GM19023 (cell line): ENCODE results near the gene UQCC2.

Source experiments
- ATAC-seq: cut with Tn5 transposase; IDR thresholded peaks from one replicate; pipeline ENCODE4 v1.9.1; 2021; ENCODE audit warnings: mild to moderate bottlenecking, moderate library complexity; ENCODE audit not compliant: unreplicated experiment

Gene UQCC2

GRCh38 chr6:33708516-33709204 lies 2.8 kb downstream of the UQCC2 start:
- no peak for ATAC-seq

DNA sequence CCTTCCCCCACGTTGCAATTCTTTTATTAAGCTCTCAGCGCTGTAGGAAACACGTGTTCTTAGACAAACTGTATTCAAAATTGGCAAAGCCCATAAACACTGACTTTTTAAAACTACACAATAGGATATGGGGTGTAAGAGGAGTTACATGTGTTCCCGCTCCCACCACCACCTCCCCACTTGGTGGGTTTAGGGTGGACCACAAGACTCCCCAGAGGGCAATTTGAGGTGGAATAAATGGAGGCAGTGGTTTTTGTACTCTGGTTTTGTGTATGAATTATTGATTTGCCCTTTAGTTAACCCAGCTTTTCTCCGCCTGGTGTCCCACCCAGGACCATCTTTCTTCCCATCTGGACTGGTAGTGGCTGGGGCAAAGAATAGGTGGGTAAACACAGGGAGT lies 3.7 kb downstream of the UQCC2 start:
- no peak for ATAC-seq

DNA sequence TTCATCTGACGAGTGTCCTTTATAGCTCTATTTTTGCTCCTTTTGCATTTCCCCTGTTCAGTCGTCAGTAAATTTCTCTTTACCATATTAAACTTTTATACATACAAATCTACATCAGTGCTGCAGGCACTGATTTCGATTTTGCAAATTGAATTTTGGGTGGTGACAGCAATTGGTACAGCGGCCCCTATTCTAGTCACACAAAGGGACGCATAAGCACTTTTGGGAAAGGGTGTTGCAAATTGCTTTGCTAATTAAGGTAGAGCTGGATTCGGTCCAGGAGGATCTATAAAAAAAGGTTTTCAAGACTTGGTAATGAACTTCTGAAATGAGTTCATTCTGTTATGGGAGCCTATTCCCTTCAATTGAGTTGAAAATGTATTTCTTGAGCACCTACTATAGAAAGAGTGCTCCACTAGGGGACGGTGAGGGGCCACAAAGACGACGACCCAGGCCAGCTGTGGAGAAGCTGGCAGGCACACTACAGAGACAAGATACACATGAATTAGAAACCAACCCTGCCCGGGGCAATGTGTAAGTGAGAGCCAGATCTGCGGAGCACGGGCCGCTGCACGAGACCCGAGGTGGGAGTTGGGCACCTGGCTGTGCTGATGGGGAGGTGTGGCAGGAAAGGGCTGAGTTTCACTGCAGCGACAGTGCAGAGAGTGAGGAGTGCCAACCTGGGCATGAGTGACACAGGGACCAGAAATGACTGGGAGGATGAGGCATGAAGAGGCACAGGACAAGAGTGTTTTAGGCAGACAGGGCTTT lies 5.4 kb downstream of the UQCC2 start:
- no peak for ATAC-seq

DNA sequence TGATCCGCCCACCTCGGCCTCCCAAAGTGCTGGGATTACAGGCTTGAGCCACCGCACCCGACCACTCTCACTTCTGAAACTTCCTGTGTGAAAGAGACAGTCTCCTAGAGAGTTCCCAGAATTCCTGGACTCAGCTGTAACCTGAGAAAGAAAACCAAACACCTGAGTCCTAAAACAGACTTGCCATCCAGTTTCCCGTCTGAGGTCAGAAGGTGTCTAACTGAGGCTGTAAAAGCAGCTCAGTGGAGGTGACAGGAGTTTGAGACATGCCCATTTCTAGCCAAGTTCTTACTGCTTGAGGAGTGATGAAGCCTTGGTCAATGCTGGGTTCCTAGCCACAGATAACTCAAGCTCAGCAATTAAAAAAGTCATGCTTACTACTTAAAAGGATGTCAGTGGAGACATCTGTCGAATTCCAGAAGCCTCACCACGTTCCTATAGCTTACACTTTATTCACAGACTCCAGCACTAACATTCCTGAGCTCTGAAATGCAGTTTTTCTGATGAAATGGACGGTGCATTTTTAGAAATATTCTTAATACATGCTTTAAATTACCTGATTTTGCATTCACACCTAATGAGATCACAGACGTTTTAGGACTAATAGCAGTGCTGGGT lies 6.1 kb downstream of the UQCC2 start:
- ATAC-seq, result no peak

GRCh38 chr6:33704215-33705066 lies 7.1 kb downstream of the UQCC2 start:
- ATAC-seq, result no peak

DNA sequence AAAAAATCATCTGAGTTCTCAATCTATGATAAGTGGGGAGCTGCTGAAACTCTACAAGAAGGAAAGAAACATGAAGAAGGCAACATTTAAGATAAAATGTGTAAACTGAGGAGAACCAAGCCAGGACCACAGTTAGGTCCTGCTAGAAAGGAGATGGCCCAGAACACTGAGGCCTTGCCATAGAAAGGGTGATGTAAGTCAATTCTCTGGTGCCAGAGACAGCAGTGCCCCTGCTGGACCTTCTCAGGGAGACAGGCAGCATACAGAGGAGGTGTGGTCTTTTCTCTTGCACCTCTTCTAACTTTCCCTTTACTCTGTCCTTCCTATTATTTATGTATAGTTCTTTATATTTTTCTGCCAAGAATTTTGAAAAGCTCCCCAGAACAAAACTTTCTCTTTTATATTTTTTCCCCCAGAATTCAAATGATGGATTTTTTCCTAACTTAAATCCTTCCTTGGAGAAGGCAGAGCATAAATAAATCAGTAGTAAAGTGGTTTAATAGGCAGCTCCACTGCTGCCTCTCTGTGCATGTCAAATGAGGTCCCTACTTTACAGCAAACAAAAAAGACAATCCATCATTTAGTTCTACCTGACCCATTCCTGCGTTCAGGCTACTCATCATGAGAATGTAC lies 9.0 kb downstream of the UQCC2 start:
- no peak for ATAC-seq

DNA sequence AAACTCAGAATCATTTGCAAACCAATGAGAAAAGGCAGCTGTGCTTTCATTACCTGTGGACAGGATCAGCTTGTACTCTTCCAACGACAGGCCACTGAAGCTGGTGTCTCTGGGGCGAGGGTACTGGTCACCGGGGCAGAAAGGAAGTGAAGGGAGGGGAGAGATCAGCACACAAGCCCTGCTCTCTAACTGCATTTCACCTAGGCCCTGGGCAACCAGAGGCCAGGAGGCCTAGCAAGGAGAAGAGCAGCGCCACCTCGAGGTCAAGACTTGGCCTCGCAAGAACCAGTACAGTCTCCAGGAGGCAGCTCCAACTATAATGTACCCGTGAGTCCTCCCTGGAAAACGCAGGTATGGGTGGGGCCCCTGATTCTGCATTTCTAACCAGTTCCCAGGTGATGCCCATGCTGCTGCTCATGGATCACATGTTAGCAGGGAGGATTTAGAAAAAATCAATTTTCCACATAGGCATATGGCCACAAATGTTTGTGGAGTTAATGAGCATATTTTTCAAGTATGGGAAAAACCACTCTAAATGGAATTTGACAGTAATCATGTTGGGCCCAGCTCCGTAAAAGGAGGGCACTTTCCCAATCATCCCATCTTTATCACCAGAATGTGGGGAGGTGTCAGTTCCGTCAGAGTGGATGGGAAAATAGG lies 11.0 kb downstream of the UQCC2 start:
- peak; percentile 59 for ATAC-seq

- ATAC-seq, result no peak
Measured at GRCh38 chr6:33699739-33700138, 11.8 kb downstream of the UQCC2 start.

- ATAC-seq, result no peak
Measured at GRCh38 chr6:33699131-33699530, 12.4 kb downstream of the UQCC2 start.

GRCh38 chr6:33698494-33698893 lies 13.0 kb downstream of the UQCC2 start:
- no peak for ATAC-seq

DNA sequence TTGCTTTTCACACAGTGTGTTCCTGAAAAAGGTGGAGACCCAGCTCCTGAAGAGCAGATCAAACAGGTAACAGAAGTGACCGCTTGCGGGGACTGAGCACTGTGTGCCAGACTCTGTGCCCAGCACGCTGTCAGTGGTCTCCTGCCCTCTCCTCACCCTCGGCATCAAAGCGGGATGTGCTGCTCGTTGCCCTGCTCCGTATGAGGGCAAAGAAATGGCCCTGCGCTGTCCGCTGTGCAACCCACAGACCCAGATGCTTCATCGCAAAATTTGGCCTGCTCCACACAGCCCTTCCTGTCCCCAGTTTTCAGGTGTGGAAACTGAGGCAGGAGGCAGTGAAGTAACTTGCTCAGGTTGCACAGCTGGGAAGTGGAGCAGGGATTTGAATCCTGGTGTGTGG lies 13.7 kb downstream of the UQCC2 start:
- no peak for ATAC-seq

DNA sequence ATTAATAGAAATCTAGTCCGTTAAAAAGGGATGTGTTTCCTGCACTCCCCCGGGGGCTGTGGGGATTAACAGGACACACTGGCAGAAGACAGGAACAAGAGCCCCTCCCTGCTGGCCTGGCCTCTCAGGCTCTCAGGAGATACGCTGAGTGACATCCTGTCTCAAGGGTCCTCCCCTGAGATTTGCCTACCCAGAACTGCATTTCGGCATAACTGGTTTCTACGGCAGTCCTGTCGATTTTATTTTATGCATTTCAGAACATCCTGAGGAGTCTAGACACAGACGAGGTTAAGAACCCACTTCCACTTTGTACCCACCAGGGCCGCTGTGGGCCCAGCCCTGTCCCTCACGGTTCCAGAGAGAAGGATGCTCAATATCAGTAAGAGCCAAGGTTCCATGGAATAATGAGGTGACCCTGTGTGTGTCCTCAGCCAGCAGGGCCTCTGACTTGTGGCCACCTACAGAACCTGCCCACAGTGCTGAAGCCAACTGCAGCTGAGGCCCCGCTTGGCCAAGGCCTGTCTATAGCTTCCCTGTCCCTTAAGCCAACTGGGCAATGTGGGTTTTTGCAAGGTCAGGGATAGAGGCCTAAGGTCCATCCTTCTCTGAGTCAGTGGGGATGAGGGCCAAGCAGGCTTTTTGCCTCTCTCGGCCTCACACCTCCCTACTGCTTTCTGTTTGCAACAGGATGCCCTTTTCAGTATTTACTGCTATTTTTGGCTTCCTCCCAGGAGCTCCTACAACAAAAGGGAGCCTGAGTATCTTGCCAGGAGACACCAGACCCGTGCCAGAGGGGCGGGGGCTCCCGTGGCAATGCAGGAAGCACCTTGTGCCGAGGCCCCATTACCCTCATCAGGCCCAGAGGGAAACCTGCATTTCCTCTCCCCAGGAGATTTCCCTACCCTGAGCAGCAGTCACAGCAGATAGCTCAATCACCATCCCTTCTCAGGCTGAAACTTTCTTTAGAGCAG lies 14.7 kb downstream of the UQCC2 start:
- no peak for ATAC-seq

GRCh38 chr6:33696076-33696475 lies 15.4 kb downstream of the UQCC2 start:
- no peak for ATAC-seq

DNA sequence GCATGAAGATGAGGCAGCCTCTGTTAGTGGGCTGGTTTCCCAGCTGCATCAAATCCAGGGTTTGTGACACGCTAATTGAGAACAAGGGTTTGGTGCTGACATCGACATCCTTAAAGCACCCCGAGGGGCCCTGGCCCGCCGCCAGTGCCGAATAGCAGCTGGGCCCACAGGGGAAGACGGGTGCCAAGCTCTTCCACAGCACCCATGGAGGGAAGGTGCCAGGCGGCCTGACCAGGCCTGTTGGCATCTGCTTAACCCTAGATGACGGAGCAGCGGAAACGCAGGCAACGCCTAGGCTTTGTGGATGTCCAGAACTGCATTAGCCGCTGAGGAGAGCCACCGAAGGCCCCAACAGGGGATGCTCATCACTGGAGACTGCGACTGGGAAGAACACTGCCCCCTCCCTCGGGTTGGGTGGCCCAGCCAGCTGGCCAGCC lies 16.0 kb downstream of the UQCC2 start:
- ATAC-seq, result no peak

GRCh38 chr6:33694977-33695376 lies 16.5 kb downstream of the UQCC2 start:
- ATAC-seq, result no peak

DNA sequence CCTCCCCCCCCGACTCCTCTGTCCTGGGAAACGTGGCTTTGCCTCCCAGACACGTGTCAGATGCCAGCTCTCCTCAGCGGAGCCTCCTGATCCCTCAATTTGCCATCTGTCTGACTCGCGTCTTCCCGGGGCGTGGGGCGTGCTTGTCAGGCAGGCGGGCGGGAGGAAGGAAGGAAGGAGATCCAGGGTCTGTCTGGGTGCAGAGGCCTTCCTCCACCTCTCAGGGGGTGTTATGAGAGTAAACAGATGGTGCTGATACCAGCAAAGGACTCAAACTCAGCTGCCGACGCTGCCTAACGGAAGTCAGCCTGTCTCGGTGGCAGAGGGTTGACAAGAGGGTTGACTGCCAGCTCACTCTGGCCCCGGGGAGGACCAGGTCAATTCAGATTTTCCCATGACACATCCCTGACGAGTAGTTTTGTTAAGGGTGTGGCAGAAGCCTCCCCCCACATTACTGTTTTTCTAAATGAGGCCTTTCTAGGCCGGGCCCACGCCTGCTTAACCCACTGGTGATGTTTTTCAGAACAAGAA lies 17.0 kb downstream of the UQCC2 start:
- ATAC-seq, result no peak

DNA sequence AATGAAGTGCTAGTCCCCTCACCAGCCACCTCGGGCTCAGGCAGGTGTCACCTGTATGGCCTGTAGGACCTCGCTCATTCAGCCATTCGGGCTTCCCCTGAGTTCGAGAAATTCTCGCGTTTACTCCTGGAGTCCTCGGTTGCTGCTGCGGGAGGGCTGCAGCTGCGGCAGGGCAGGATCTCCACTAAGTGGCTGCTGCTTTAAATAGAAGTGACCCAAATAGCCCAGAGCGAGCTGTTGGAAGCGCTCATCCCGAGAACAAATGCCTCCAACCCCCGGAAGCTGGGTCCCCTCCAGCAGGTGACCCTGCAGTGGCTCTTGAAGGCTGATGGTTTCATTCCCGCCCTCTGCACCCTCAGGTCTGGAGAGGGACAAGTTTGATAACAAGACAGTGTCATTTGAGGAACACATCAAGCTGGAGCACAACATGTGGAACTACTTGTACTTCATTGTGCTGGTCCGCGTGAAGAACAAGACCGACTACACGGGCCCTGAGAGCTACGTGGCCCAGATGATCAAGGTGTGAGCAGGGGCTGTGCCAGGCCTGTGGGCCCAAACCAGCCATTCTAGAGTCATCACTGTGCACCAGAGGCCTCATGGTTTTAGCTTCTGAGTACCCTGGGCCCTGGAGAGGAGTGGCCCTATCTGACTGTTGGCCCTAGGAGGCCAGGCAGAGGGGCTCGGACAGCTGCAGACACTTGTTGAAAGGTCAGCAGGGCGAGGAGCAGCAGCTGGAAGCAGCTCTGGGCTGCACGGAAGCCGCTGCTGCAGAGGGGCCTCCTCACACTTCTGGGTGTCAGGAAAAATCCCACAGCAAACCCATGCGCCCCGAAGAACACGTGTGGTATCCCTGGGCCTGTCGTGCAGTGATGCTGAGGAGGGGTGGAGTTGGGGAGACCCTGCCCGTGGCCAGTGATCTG lies 18.1 kb downstream of the UQCC2 start:
- ATAC-seq, result no peak

DNA sequence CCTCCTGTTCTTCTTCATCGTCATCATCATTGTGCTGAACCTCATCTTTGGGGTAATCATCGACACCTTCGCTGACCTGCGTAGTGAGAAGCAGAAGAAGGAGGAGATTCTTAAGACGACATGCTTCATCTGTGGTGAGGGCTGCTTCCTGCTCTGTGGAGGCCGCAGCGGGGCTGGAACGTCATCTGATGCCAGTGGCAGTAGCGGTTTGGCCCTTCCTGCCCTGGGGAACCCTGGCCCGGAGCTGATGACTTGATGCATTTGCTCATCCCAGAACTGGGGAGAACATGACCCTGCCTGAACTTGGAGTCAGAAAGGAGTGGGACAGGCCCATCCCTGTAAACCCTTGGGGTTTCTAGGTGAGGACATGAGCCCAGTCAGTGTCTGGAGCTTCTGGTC lies 18.7 kb downstream of the UQCC2 start:
- ATAC-seq, result no peak
